ENCODE data around the gene USE1. TPM values are rescaled to one million over a fixed set of nuclear protein-coding genes. Genes with fewer than 3 reads are reported as not detected.

Gene USE1
- total RNA-seq, 1 donor from 2014 or later = 19.8 TPM

DNA sequence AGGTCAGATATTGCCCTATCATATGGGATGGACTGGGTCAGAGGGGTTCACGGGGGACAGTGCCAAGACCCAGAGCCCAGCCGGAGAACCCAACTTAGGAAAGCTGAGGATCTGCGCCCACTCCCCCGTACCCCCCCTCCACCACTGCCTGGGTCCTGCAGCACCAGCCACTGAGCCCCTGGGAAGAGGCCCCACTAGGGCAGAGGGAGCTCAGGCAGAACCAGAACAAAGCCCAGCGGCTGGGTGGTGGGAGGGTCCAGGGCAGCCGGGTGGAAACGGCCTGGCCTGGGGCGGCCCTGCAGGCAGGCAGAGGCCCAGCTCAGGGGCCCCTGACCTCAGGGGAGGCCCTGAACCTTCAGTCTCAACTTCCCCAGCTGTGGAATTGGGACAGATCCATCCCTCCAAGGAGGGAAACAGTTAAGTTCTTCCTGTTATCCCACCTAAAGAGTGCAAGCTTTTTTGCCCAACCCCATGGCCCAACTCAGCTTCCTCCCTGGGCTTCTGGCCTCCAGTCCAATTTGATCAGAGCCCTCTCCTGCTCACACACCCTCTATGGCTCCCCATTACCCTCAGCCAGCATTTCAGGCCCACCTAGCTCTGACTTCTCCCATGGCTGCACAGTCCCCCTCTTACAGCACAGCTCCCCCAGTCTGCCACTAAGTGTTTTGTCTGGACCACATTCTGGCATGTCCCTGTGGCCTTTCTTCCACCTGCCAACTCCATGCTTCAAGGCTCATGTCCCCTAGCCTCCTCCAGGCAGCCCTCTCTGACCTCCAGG, 27.5 kb downstream of the USE1 start:
- Mint-ChIP-seq H3K4me1 (ENCODE audit: low read depth, unreplicated experiment) (peaks cover 16% of the 10 kb centered on the region), H3K9me3 (ENCODE audit: unreplicated experiment) (no peaks in the 10 kb centered on the region), H3K36me3 (ENCODE audit: low read depth, unreplicated experiment) (peaks cover 13% of the 10 kb centered on the region), H3K27me3 (ENCODE audit: low read depth, unreplicated experiment) (no peaks in the 10 kb centered on the region), H3K27ac (ENCODE audit: unreplicated experiment) (peak overlapping the region; percentile 75), H3K4me3 (ENCODE audit: unreplicated experiment) (peak overlapping the region; percentile 95)
- Histone ChIP-seq H3K27me3 (ENCODE audit: insufficient read depth, low read length) (no peaks in the 10 kb centered on the region), H3K9ac (ENCODE audit: low read length) (no peak overlapping the region), H3K4me3 (ENCODE audit: insufficient read depth, low read depth, low read length) (no peak overlapping the region), H4K20me1 (ENCODE audit: insufficient read depth, low read length) (peaks cover 29% of the 10 kb centered on the region), H3K4me2 (ENCODE audit: low read length) (peak overlapping the region; percentile 96), H2AFZ (ENCODE audit: low read depth, low read length) (no peak overlapping the region), H3K4me1 (ENCODE audit: insufficient read depth, low read length) (peaks cover 19% of the 10 kb centered on the region), H3K27ac (ENCODE audit: low read depth, low read length) (no peak overlapping the region), H3K36me3 (ENCODE audit: insufficient read depth, low read length) (no peaks in the 10 kb centered on the region), H3K9me3 (ENCODE audit: insufficient read depth, low read depth, low read length) (no peaks in the 10 kb centered on the region), H3K79me2 (ENCODE audit: insufficient read depth, low read length) (peaks cover 32% of the 10 kb centered on the region)
- DNase-seq (ENCODE audit: low read depth) = no peak
- no peak for FAIRE-seq
- no peak for TF ChIP-seq EZH2 (IDR thresholded peaks at IDR 0.05; ENCODE audit: insufficient read depth, low read length)
- TF ChIP-seq, protein P1, sequence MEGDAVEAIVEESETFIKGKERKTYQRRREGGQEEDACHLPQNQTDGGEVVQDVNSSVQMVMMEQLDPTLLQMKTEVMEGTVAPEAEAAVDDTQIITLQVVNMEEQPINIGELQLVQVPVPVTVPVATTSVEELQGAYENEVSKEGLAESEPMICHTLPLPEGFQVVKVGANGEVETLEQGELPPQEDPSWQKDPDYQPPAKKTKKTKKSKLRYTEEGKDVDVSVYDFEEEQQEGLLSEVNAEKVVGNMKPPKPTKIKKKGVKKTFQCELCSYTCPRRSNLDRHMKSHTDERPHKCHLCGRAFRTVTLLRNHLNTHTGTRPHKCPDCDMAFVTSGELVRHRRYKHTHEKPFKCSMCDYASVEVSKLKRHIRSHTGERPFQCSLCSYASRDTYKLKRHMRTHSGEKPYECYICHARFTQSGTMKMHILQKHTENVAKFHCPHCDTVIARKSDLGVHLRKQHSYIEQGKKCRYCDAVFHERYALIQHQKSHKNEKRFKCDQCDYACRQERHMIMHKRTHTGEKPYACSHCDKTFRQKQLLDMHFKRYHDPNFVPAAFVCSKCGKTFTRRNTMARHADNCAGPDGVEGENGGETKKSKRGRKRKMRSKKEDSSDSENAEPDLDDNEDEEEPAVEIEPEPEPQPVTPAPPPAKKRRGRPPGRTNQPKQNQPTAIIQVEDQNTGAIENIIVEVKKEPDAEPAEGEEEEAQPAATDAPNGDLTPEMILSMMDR (IDR thresholded peaks at IDR 0.05; ENCODE audit: insufficient read depth, low read depth, low read length) = no peak

DNA sequence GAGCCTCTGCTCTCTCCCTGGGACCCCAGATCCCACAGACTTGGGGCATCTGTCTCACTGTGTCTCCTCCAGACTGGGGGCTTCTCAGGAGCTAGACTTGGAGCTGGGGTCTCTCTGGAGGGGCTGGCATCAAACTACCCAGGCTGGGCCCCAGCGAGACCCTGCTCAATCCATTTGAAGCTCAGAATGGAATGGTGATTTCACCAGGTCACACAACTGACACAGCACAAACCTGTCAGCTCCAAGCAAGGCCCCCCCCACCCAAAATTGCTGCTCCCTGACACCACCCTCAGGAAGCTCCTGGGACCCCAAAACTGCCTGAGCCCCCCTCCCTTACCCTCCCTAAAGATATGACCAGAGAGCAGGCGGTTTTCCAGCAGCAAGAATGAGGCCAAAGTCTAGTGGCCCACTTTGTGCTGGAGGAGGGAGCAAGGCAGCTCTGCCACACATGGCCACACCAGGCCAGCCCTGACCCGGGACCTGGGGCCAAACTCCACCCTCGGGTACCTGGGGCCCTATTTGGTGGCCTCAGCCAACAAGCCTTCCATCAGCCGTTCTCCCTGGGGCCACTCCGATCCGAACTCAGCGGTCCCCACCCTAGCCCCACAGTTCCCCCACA, 28.2 kb downstream of the USE1 start:
- Histone ChIP-seq H3K9ac (ENCODE audit: low read length) (peak overlapping the region; percentile 79), H4K20me1 (ENCODE audit: insufficient read depth, low read length) (peaks cover 29% of the 10 kb centered on the region), H3K4me2 (ENCODE audit: low read length) (peak overlapping the region; percentile 96), H3K79me2 (ENCODE audit: insufficient read depth, low read length) (peaks cover 32% of the 10 kb centered on the region), H3K4me1 (ENCODE audit: insufficient read depth, low read length) (peaks cover 19% of the 10 kb centered on the region), H3K4me3 (ENCODE audit: insufficient read depth, low read depth, low read length) (peak overlapping the region; percentile 74), H2AFZ (ENCODE audit: low read depth, low read length) (no peak overlapping the region), H3K27me3 (ENCODE audit: insufficient read depth, low read length) (no peaks in the 10 kb centered on the region), H3K9me3 (ENCODE audit: insufficient read depth, low read depth, low read length) (no peaks in the 10 kb centered on the region), H3K36me3 (ENCODE audit: insufficient read depth, low read length) (no peaks in the 10 kb centered on the region), H3K27ac (ENCODE audit: low read depth, low read length) (no peak overlapping the region)
- Mint-ChIP-seq H3K27me3 (ENCODE audit: low read depth, unreplicated experiment) (no peaks in the 10 kb centered on the region), H3K9me3 (ENCODE audit: unreplicated experiment) (no peaks in the 10 kb centered on the region), H3K4me3 (ENCODE audit: unreplicated experiment) (peak overlapping the region; percentile 95), H3K4me1 (ENCODE audit: low read depth, unreplicated experiment) (peaks cover 16% of the 10 kb centered on the region), H3K36me3 (ENCODE audit: low read depth, unreplicated experiment) (peaks cover 9% of the 10 kb centered on the region), H3K27ac (ENCODE audit: unreplicated experiment) (peak overlapping the region; percentile 75)
- TF ChIP-seq, protein P1 (IDR thresholded peaks at IDR 0.05; ENCODE audit: insufficient read depth, low read depth, low read length) = no peak
- TF ChIP-seq EZH2 (IDR thresholded peaks at IDR 0.05; ENCODE audit: insufficient read depth, low read length) = no peak
- no peak for DNase-seq (ENCODE audit: low read depth)
- FAIRE-seq = no peak
